SK-N-SH (cell line): ENCODE measurements around the gene GTF2H4. TPM values are rescaled to one million over a fixed set of nuclear protein-coding genes. Genes with fewer than 3 reads are reported as not detected.
A peak's percentile ranks its signal among the peaks of the same experiment; 100 is the strongest.

Source experiments
- CTCF ChIA-PET: fragments of 300-600, 350-600 bp; formaldehyde crosslinking; extraction: SDS; loops from one replicate; lab custom pipeline; 2021; lab: Yijun Ruan, JAX
- POLR2A ChIA-PET: fragments of 350-600 bp; sonication (Branson Sonifier 250); formaldehyde crosslinking; extraction: SDS; loops from one replicate; lab custom pipeline; 2020; ENCODE audit warnings: antibody characterized with exemption, inconsistent platforms; lab: Yijun Ruan, JAX
- DNase-seq: peaks from one replicate; pipeline ENCODE4 v3.0.0; 2012
- H2AFZ ChIP-seq: fragments of 200-600 bp; sonication (generic); 2 replicates; pipeline ENCODE4 v1.8.1; 2016; ENCODE audit warnings: antibody characterized with exemption, mild to moderate bottlenecking, low read depth
- H3F3A ChIP-seq: fragments of 200-600 bp; sonication (generic); replicated peaks from 2 replicates; pipeline ENCODE3; 2016; ENCODE audit warnings: antibody characterized with exemption, mild to moderate bottlenecking; ENCODE audit not compliant: insufficient read depth
- H3K27ac ChIP-seq, 2 experiments: fragments of 200-500 bp in 1 of 2; fragments of 200-600 bp in 1 of 2; sonication (Bioruptor generic) in 1 of 2; sonication (generic), shearing (Covaris generic) in 1 of 2; 2 replicates each; pipeline versions ENCODE4 v1.5.1 to v1.6.1; 2014 to 2016; ENCODE audit warnings: low read depth in 2 of 2, inconsistent platforms in 1 of 2, low read length in 1 of 2, mild to moderate bottlenecking in 1 of 2, mixed read lengths in 1 of 2
- H3K27me3 ChIP-seq: fragments of 200-600 bp; sonication (generic), shearing (Covaris generic); 2 replicates; pipeline ENCODE4 v1.6.1; 2016; ENCODE audit warnings: mixed run types; ENCODE audit not compliant: insufficient read depth
- H3K36me3 ChIP-seq, 2 experiments: fragments of 200-500 bp in 1 of 2; fragments of 200-600 bp in 1 of 2; sonication (Bioruptor generic) in 1 of 2; sonication (generic) in 1 of 2; replicated peaks in 1 of 2; 2 replicates each; pipeline versions ENCODE3 to v1.5.1; 2014 to 2016; ENCODE audit warnings: low read length in 1 of 2, mild to moderate bottlenecking in 1 of 2; ENCODE audit not compliant: insufficient read depth in 2 of 2, control insufficient read depth in 1 of 2
- H3K4me1 ChIP-seq, 2 experiments: fragments of 200-500 bp in 1 of 2; fragments of 200-600 bp in 1 of 2; sonication (Bioruptor generic) in 1 of 2; sonication (generic), shearing (Covaris generic) in 1 of 2; 2 replicates each; pipeline versions ENCODE4 v1.5.1 to v1.6.1; 2014 to 2016; ENCODE audit warnings: low read depth in 1 of 2, low read length in 1 of 2, mixed run types in 1 of 2; ENCODE audit not compliant: insufficient read depth in 2 of 2, control insufficient read depth in 1 of 2
- H3K4me2 ChIP-seq: fragments of 200-600 bp; sonication (generic), shearing (Covaris generic); 2 replicates; pipeline ENCODE4 v1.6.1; 2017; ENCODE audit warnings: mixed run types
- H3K4me3 ChIP-seq, 2 experiments: fragments of 200-500 bp in 1 of 2; fragments of 200-600 bp in 1 of 2; sonication (Bioruptor generic) in 1 of 2; sonication (generic), shearing (Covaris generic) in 1 of 2; 2 replicates each; pipeline versions ENCODE4 v1.5.1 to v1.8.1; 2014 to 2016; ENCODE audit warnings: low read depth in 2 of 2, inconsistent platforms in 1 of 2, low read length in 1 of 2, mild to moderate bottlenecking in 1 of 2, mixed read lengths in 1 of 2, moderate library complexity in 1 of 2
- H3K79me2 ChIP-seq: fragments of 200-600 bp; sonication (generic); 2 replicates; pipeline ENCODE4 v1.8.1; 2017; ENCODE audit warnings: mild to moderate bottlenecking; ENCODE audit not compliant: insufficient read depth
- H3K9ac ChIP-seq: fragments of 200-600 bp; sonication (generic); 2 replicates; pipeline ENCODE4 v1.6.1; 2017; ENCODE audit warnings: mixed run types
- H3K9me2 ChIP-seq: fragments of 200-600 bp; sonication (generic); 2 replicates; pipeline ENCODE4 v1.6.1; 2017; ENCODE audit warnings: mixed run types
- H3K9me3 ChIP-seq: fragments of 200-600 bp; sonication (generic); 2 replicates; pipeline ENCODE4 v1.6.1; 2017; ENCODE audit warnings: mixed run types, mild to moderate bottlenecking, moderate library complexity
- H4K20me1 ChIP-seq: fragments of 200-600 bp; sonication (generic); 2 replicates; pipeline ENCODE4 v1.6.1; 2017; ENCODE audit warnings: mild to moderate bottlenecking, mixed run types; ENCODE audit not compliant: insufficient read depth
- FOXJ3 ChIP-seq: sonication (generic); formaldehyde crosslinking; IDR thresholded peaks from 2 replicates; pipeline ENCODE4 v1.5.1; 2020; ENCODE audit warnings: mild to moderate bottlenecking, missing genetic modification reagents
- FOXM1 ChIP-seq: IDR thresholded peaks from 2 replicates; pipeline ENCODE4 v1.4.0; 2012; ENCODE audit warnings: low read depth, mild to moderate bottlenecking
- JUND ChIP-seq: IDR thresholded peaks from 2 replicates; pipeline ENCODE4 v1.4.0; 2012
- MAX ChIP-seq: IDR thresholded peaks from 2 replicates; pipeline ENCODE4 v1.4.0; 2012; ENCODE audit warnings: low read depth
- MEF2A ChIP-seq: IDR thresholded peaks from 2 replicates; pipeline ENCODE4 v1.4.0; 2012; ENCODE audit warnings: low read depth, borderline replicate concordance
- NFIC ChIP-seq: IDR thresholded peaks from 2 replicates; pipeline ENCODE4 v1.4.0; 2012; ENCODE audit warnings: borderline replicate concordance
- PBX3 ChIP-seq: IDR thresholded peaks from 2 replicates; pipeline ENCODE4; 2012
- POLR2AphosphoS5 ChIP-seq: IDR thresholded peaks from 2 replicates; pipeline ENCODE4 v1.6.1; 2012; ENCODE audit warnings: low read depth, low read length
- RCOR1 ChIP-seq: fragments of 150-350 bp; IDR thresholded peaks from 2 replicates; pipeline ENCODE4 v1.6.1; 2017; ENCODE audit warnings: antibody characterized with exemption, low read length
- USF1 ChIP-seq: IDR thresholded peaks from 2 replicates; pipeline ENCODE4 v1.4.0; 2012; ENCODE audit warnings: low read depth, borderline replicate concordance
- USF2 ChIP-seq: fragments of 150-350 bp; IDR thresholded peaks from 2 replicates; pipeline ENCODE4 v1.6.1; 2017; ENCODE audit warnings: antibody characterized with exemption, low read length, low read depth, borderline replicate concordance
- WGBS: methylation state at CpG from one replicate; pipeline ENCODE4 v1.1.6; 2017; ENCODE audit warnings: low lambda C conversion rate; 5-methylcytosine and 5-hydroxymethylcytosine counted together
- polyA plus RNA-seq, 3 experiments: library from polyadenylated mRNA; depleted of rRNA; stranded (reverse); fragments of >200 nt; gene quantifications; 2 replicates each; pipeline ENCODE4 v1.2.3, GENCODE V29; 2012

The GTF2H4 gene
- polyA plus RNA-seq, 1 of the 3 experiments (the other 2 are of a cell fraction), result 30.7 TPM

GRCh38 chr6:30882204-30882758 is 25.7 kb upstream of the GTF2H4 start:
- H3K27me3 ChIP-seq, result no peaks in the 10 kb centered on the region
- H3K9ac ChIP-seq, result no peak overlapping the region
- no peak overlapping the region for H3K4me2 ChIP-seq
- ChIA-PET CTCF (interaction anchor here (1.0 to 7.6 kb wide), 9 partner anchors 11 to 350 kb away, joined by 3 to 103 read pairs (median 5); partner anchors contain the start of gene VARS2), POLR2A (interaction anchor here (1.0 to 2.0 kb wide), 2 partner anchors 32 to 100 kb away, joined by 3 to 7 read pairs; partner anchors contain the start of gene VARS2)
- H3K9me2 ChIP-seq, result no peaks in the 10 kb centered on the region
- no peaks in the 10 kb centered on the region for H4K20me1 ChIP-seq
- no peaks in the 10 kb centered on the region for H3K9me3 ChIP-seq
- H3F3A ChIP-seq, result peaks cover 6% of the 10 kb centered on the region
- H3K4me3 ChIP-seq, result no peak overlapping the region
- no peak for TF ChIP-seq USF2
- TF ChIP-seq PBX3, result no peak
- no peak for TF ChIP-seq RCOR1
- TF ChIP-seq FOXM1, result no peak
- no peak for TF ChIP-seq NFIC
- TF ChIP-seq MAX, result no peak
- no peak for TF ChIP-seq MEF2A
- TF ChIP-seq FOXJ3, result no peak
- TF ChIP-seq USF1, result no peak
- peaks cover 27% of the 10 kb centered on the region for H3K79me2 ChIP-seq
- no peak overlapping the region for H3K27ac ChIP-seq
- H2AFZ ChIP-seq, result no peak overlapping the region
- H3K36me3 ChIP-seq, result no peaks in the 10 kb centered on the region
- peaks cover 12 to 34% of the 10 kb centered on the region in 2 experiments; a peak in 3 of 4 replicates for H3K4me1 ChIP-seq
- 77% methylated on average over 8 of the region's 8 CpGs for WGBS
- DNase-seq, result peak; percentile 15

- H3K4me2 ChIP-seq, result peak overlapping the region; percentile 99; the same call in 1 of the 2 replicates
- peaks cover 13% of the 10 kb centered on the region for H3F3A ChIP-seq
- H3K4me3 ChIP-seq, result peak overlapping the region in 1 of 2 experiments; percentile 69; a peak in 1 of 4 replicates
- POLR2A ChIA-PET, result interaction anchor here (1.0 to 2.0 kb wide), 2 partner anchors 31 to 101 kb away, joined by 3 to 7 read pairs; partner anchors contain the start of gene VARS2
- no peaks in the 10 kb centered on the region for H3K9me3 ChIP-seq
- CTCF ChIA-PET, result interaction anchor here (0.6 to 7.6 kb wide), 10 partner anchors 10 to 351 kb away, joined by 3 to 103 read pairs (median 5); partner anchors contain the start of gene VARS2
- peak; percentile 33 for DNase-seq
- peaks cover 34% of the 10 kb centered on the region for H3K79me2 ChIP-seq
- H3K36me3 ChIP-seq, result no peaks in the 10 kb centered on the region
- H3K9me2 ChIP-seq, result no peaks in the 10 kb centered on the region
- peak overlapping the region; percentile 71; the same call in 1 of the 2 replicates for H3K9ac ChIP-seq
- H2AFZ ChIP-seq, result no peak overlapping the region
- H3K27ac ChIP-seq, result peak overlapping the region in 1 of 2 experiments; percentile 27; a peak in 1 of 4 replicates
- no peaks in the 10 kb centered on the region for H3K27me3 ChIP-seq
- H4K20me1 ChIP-seq, result no peaks in the 10 kb centered on the region
- H3K4me1 ChIP-seq, result peaks cover 18 to 31% of the 10 kb centered on the region in 2 experiments; a peak in 3 of 4 replicates
- TF ChIP-seq JUND (no peak), POLR2AphosphoS5 (no peak)
- 81% methylated on average over 11 of the region's 15 CpGs for WGBS
Observed at GRCh38 chr6:30882759-30883684, 25.0 kb upstream of the GTF2H4 start.
